Lower leg skin (tissue), 4 donors: ENCODE data around the gene FAM110A. TPM values are rescaled to one million over a fixed set of nuclear protein-coding genes. Genes with fewer than 3 reads are reported as not detected.
"Not testable (repeated sequence)": the region's sequence is repeated elsewhere in the genome, so short reads cannot be mapped to it uniquely, and the experiment has no call there.

ENCODE experiments used
- DNase-seq, 2 donors: peaks; one replicate each; pipeline ENCODE4 v3.0.0-alpha.2; 2019; ENCODE audit warnings: low spot score in 2 of 2
- H3K4me3 ChIP-seq: fragments of 200-600 bp; sonication (generic); 2 replicates; pipeline ENCODE4 v1.5.1; 2017; ENCODE audit warnings: mild to moderate bottlenecking, low read depth; ENCODE audit not compliant: poor library complexity, severe bottlenecking
- CTCF ChIP-seq, 3 donors: fragments of 450-650 bp; IDR thresholded peaks; one replicate each; pipeline ENCODE4 v1.5.1; 2016; ENCODE audit warnings: antibody characterized with exemption in 3 of 3, mild to moderate bottlenecking in 3 of 3, moderate library complexity in 2 of 3
- POLR2A ChIP-seq, 2 donors: fragments of 450-650 bp; IDR thresholded peaks; one replicate each; pipeline ENCODE4 v1.6.1; 2016 to 2017; ENCODE audit warnings: antibody characterized with exemption in 2 of 2, mild to moderate bottlenecking in 1 of 2, moderate library complexity in 1 of 2
- WGBS, 2 donors: methylation state at CpG; one replicate each; pipeline ENCODE4 v1.1.5; 2018; 5-methylcytosine and 5-hydroxymethylcytosine counted together
- intact Hi-C: fragments of 100-400 bp; cut with DNase I; formaldehyde crosslinking; loops from one replicate; pipeline ENCODE4 v1.15.0; 2023; ENCODE audit warnings: low total_unique reads
- total RNA-seq, 4 donors: library from RNA; depleted of rRNA; stranded (reverse); fragments of >200 nt; gene quantifications; one replicate each; pipeline ENCODE4 v1.1.0, GENCODE V29; 2016

Gene FAM110A
- total RNA-seq, 4 donors from 2014 or later, result 66.3 to 107 (median 82.5) TPM

DNA sequence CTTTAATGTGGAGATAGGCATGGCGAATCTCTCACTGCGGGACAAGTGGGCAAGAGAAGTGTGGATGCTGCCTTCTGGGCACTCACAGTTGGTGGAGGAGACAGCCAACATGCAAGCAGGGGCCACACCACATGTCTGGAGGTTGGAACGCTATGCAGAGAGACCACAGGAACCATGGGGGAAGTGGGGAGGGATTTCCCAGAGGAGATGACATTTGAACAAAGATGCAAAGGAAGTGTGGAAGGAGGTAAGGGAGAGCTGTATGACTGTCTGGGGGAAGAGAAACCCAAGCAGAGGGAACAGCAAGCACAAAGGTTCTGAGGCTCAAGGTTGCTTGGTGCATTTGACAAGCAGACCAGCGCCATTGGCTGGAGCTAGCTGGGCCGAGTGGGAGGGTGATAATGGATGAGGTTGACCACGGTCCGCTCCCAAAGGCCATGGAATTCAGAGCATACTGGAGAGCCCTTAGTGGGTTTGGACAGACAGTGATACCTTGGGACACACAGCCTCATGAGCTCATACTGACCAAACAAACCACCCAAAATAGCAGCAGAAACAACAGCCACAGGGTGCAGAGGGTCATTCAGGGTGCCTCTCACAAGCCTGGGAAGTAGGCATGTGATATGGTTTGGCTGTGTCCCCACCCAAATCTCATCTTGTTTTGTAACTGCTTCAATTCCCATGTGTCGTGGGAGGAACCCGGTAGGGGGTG is 7.6 kb upstream of the FAM110A start:
- intact Hi-C loops, result no loop called here
- DNase-seq, result peak in 1 of 2 donors; percentile 40
- TF ChIP-seq CTCF (IDR thresholded peaks at IDR 0.05), result no peak
- TF ChIP-seq POLR2A (IDR thresholded peaks at IDR 0.05), result no peak
- no peak overlapping the region for H3K4me3 ChIP-seq
- WGBS, 2 donors, result 83 to 84% methylated on average over 9 of the region's 9 CpGs

DNA sequence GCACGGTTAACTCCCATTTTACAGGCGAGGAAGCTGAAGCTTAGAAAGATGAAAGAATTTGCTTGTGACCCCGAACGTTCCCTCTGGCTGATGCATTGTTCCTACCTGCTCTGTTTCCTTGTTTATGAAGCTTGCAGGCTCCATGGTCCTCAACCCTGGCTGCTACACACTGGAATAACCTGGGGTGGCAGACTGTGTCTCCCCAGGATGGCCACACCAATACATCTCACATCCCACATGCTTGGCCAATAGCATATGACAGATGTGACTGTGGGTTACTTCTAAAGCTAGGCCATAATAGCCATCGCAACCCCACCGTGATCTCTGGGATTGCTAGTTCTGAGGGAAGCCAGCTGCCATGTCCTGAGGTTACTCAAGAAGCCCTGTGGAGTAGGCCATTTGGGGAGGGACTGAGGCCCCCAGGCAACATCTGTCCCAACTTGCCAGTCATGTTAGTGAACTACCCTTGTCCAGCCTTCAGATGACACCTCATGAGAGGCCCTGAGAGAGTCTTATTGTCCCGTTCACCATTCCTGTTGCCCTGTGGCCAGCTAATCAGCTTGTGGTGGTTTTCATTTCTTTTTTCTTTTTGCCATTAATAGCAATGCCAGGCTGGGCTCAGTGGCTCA is 6.7 kb upstream of the FAM110A start:
- intact Hi-C loops, result no loop called here
- DNase-seq, result peak in 1 of 2 donors; percentile 72
- WGBS, 2 donors, result 87 to 90% methylated on average over 7 of the region's 7 CpGs
- H3K4me3 ChIP-seq, result no peak overlapping the region
- TF ChIP-seq CTCF (IDR thresholded peaks at IDR 0.05) (no peak), POLR2A (IDR thresholded peaks at IDR 0.05) (no peak)

DNA sequence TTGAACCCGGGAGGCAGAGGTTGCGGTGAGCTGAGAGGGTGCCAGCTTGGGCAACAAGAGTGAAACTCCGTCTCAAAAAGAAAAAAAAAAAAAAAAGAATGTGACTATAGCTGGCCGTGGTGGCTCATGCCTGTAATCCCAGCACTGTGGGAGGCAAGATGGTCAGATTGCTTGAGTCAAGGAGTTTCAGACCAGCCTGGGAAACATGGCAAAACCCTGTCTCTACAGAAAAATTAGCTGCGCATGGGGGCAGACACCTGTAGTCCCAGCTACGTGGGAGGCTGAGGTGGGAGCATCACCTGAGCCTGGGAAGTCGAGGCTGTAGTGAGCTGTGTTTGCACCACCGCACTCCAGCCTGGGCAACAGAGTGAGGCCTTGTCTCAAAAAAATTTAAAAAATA is 5.5 kb upstream of the FAM110A start:
- peak in 1 of 2 donors; percentile 29 for DNase-seq
- intact Hi-C loops, H3K4me3 ChIP-seq: not testable (repeated sequence)
- WGBS, 2 donors, result 86 to 90% methylated on average over 8 of the region's 8 CpGs

- 48 to 55% methylated on average over 6 of the region's 6 CpGs for WGBS, 2 donors
- H3K4me3 ChIP-seq, result no peak overlapping the region
- TF ChIP-seq POLR2A (IDR thresholded peaks at IDR 0.05), result no peak
- intact Hi-C loops, result no loop called here
- DNase-seq, result peak in 1 of 2 donors; percentile 58
Measured at GRCh38 chr20:828987-829386, 4.5 kb upstream of the FAM110A start.

DNA sequence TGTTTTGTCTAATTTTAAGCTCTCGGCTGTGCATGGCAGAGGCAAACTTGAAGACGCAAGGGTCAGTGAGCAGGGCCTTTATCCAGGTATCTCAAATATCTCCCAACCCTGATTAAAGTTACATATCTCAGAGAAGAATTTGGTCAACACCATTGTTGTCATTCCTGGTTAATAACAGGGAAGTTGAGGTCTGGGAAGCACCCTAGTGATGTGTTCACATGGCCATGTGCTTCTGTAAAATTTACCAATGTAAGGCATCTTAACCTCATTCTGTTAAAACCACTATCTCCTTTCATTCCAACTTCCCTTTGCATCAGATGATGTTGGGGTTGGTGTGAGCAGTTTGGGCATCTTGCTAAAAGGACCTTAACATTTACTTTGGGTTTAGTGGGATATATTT is 4.0 kb upstream of the FAM110A start:
- no peak for TF ChIP-seq POLR2A (IDR thresholded peaks at IDR 0.05)
- no peak for TF ChIP-seq CTCF (IDR thresholded peaks at IDR 0.05)
- WGBS, 2 donors, result 87 to 90% methylated on average over 2 of the region's 2 CpGs
- H3K4me3 ChIP-seq, result no peak overlapping the region
- intact Hi-C loops, result no loop called here
- DNase-seq, result peak in 1 of 2 donors; percentile 17

GRCh38 chr20:830011-830521 is 3.4 kb upstream of the FAM110A start:
- TF ChIP-seq CTCF (IDR thresholded peaks at IDR 0.05) (no peak), POLR2A (IDR thresholded peaks at IDR 0.05) (no peak)
- no peak for DNase-seq
- no peak overlapping the region for H3K4me3 ChIP-seq
- intact Hi-C loops, result no loop called here
- WGBS, 2 donors, result 69 to 73% methylated on average over 8 of the region's 8 CpGs
